ENCODE measurements around the gene DSG4.

- TF ChIP-seq CTCF (IDR thresholded peaks at IDR 0.05; ENCODE audit: low read length) (no peak), EZH2 (optimal IDR thresholded peaks at IDR 0.05; ENCODE audit: low read depth, low read length) (no peak), EZH2phosphoT487 (IDR thresholded peaks at IDR 0.05; ENCODE audit: low read length) (no peak)
Measured at GRCh38 chr18:31380912-31381311, 4.3 kb downstream of the DSG4 start.
